Kidney tubule cell (primary cell): ENCODE results near the gene PKIB.
A peak's percentile ranks its signal among the peaks of the same experiment; 100 is the strongest.

Experiments used
- DNase-seq: peaks from one replicate; pipeline ENCODE4 v3.0.0-alpha.2; 2018; ENCODE audit warnings: low spot score

The PKIB gene

GRCh38 chr6:122669868-122670267 is 59.7 kb downstream of the PKIB start:
- DNase-seq: peak; percentile 74

GRCh38 chr6:122671251-122671650 is 61.0 kb downstream of the PKIB start:
- DNase-seq: no peak

GRCh38 chr6:122673343-122673961 is 63.2 kb downstream of the PKIB start:
- DNase-seq: peak; percentile 39

- DNase-seq: no peak
These were observed 65.9 kb downstream of the PKIB start for GRCh38 chr6:122676146-122676545.

- no peak for DNase-seq
These were observed 66.5 kb downstream of the PKIB start for GRCh38 chr6:122676688-122677087.

- DNase-seq: no peak
These were observed 67.2 kb downstream of the PKIB start for GRCh38 chr6:122677406-122677805.

GRCh38 chr6:122678841-122679240 is 68.6 kb downstream of the PKIB start:
- DNase-seq: peak; percentile 27

GRCh38 chr6:122681705-122682104 is 71.5 kb downstream of the PKIB start:
- DNase-seq: no peak

- DNase-seq: peak; percentile 55
These were observed 73.9 kb downstream of the PKIB start for GRCh38 chr6:122683989-122684651.

GRCh38 chr6:122692175-122692598 is 82.0 kb downstream of the PKIB start:
- peak; percentile 76 for DNase-seq

- no peak for DNase-seq
These were observed 82.8 kb downstream of the PKIB start for GRCh38 chr6:122692807-122693580.

- DNase-seq: peak; percentile 50
These were observed 83.9 kb downstream of the PKIB start for GRCh38 chr6:122694075-122694474.

GRCh38 chr6:122694602-122695001 is 84.4 kb downstream of the PKIB start:
- no peak for DNase-seq

- DNase-seq: no peak
These were observed 85.0 kb downstream of the PKIB start for GRCh38 chr6:122695188-122695587.

GRCh38 chr6:122696079-122696478 is 85.9 kb downstream of the PKIB start:
- DNase-seq: peak; percentile 92

- DNase-seq: peak; percentile 98
These were observed 86.6 kb downstream of the PKIB start for GRCh38 chr6:122696853-122697252.

GRCh38 chr6:122697458-122697857 is 87.3 kb downstream of the PKIB start:
- no peak for DNase-seq

- DNase-seq: no peak
These were observed 91.5 kb downstream of the PKIB start for GRCh38 chr6:122701666-122702065.

- no peak for DNase-seq
These were observed 92.6 kb downstream of the PKIB start for GRCh38 chr6:122702841-122703240.

- peak; percentile 30 for DNase-seq
These were observed 93.9 kb downstream of the PKIB start for GRCh38 chr6:122704066-122704465.

GRCh38 chr6:122709922-122710512 is 99.8 kb downstream of the PKIB start:
- DNase-seq: no peak

GRCh38 chr6:122710908-122711635 is 100.9 kb downstream of the PKIB start:
- no peak for DNase-seq
